ENCODE results near the gene FAM200C. TPM values are rescaled to one million over a fixed set of nuclear protein-coding genes. Genes with fewer than 3 reads are reported as not detected.

Gene FAM200C
- total RNA-seq, 2 donors from 2014 or later, result 3.3 to 4.2 TPM

- no peaks in the 10 kb centered on the region for H3K27me3 ChIP-seq
- H3K27ac ChIP-seq, result no peak overlapping the region
- peaks cover 0 to 33% of the 10 kb centered on the region in 2 donors for H3K4me1 ChIP-seq
- no peak for DNase-seq (ENCODE audit: low spot score)
- H3K4me3 ChIP-seq, result no peak overlapping the region
- H3K36me3 ChIP-seq, result no peaks in the 10 kb centered on the region
- no peak for TF ChIP-seq CTCF (IDR thresholded peaks at IDR 0.05)
- H3K9me3 ChIP-seq, result no peaks in the 10 kb centered on the region
Observed at GRCh38 chr5:160354666-160355065, 45.2 kb downstream of the FAM200C start.

DNA sequence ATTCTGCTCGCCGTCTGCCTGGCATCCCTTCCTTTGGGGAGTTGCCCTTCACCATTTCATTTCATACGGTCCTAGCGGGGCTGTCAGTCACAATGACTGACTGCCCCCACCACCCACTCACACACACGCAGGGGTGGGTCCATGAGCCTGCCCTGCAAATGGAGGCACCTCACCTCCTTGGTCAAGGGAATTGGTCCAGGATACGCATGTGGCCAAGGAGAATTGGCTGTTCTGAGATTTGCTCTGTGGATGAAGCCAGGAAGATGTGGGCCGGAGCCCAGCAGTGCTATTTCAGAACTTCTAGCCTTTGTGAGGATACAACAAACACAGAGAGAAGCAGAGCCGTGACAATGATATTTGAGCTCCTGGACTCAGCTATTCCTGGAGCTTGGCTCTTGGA lies 46.5 kb downstream of the FAM200C start:
- H3K36me3 ChIP-seq, result no peaks in the 10 kb centered on the region
- no peak overlapping the region for H3K27ac ChIP-seq
- DNase-seq (ENCODE audit: low spot score), result no peak
- no peaks in the 10 kb centered on the region for H3K9me3 ChIP-seq
- H3K4me1 ChIP-seq, result peaks cover 0 to 21% of the 10 kb centered on the region in 2 donors
- H3K4me3 ChIP-seq, result no peak overlapping the region
- no peak for TF ChIP-seq CTCF (IDR thresholded peaks at IDR 0.05)
- H3K27me3 ChIP-seq, result no peaks in the 10 kb centered on the region

DNA sequence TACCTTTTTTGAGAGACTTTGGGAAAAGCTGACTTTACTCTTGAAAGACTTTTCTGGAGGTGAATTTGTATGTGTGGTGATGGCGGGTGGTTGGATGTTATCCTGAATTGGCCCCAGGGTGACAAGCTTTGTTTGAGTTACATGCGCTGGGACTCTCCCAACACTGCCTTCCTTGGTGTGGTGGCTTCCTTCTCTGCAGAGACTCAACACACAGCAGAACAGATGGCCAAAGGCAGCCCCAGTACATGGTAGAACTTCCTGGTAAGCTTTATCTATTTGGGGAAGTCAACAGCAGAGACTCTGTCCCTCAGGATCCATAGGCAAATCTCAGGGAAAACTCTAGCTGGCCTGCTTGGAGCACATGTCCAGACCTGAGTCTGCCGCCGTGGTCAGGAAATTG lies 47.5 kb downstream of the FAM200C start:
- no peaks in the 10 kb centered on the region for H3K27me3 ChIP-seq
- DNase-seq (ENCODE audit: low spot score), result no peak
- peaks cover 0 to 10% of the 10 kb centered on the region in 2 donors for H3K4me1 ChIP-seq
- no peak overlapping the region for H3K4me3 ChIP-seq
- no peaks in the 10 kb centered on the region for H3K9me3 ChIP-seq
- no peaks in the 10 kb centered on the region for H3K36me3 ChIP-seq
- no peak overlapping the region for H3K27ac ChIP-seq
- TF ChIP-seq CTCF (IDR thresholded peaks at IDR 0.05), result no peak

- H3K4me3 ChIP-seq, result no peak overlapping the region
- H3K4me1 ChIP-seq, result peaks cover 0 to 7% of the 10 kb centered on the region in 2 donors
- DNase-seq (ENCODE audit: low spot score), result no peak
- no peaks in the 10 kb centered on the region for H3K27me3 ChIP-seq
- H3K36me3 ChIP-seq, result no peaks in the 10 kb centered on the region
- no peaks in the 10 kb centered on the region for H3K9me3 ChIP-seq
- TF ChIP-seq CTCF (IDR thresholded peaks at IDR 0.05), result no peak
- no peak overlapping the region for H3K27ac ChIP-seq
Observed at GRCh38 chr5:160349935-160350303, 49.9 kb downstream of the FAM200C start.

- no peak for TF ChIP-seq CTCF (IDR thresholded peaks at IDR 0.05)
Observed at GRCh38 chr5:160349249-160349934, 50.5 kb downstream of the FAM200C start.

DNA sequence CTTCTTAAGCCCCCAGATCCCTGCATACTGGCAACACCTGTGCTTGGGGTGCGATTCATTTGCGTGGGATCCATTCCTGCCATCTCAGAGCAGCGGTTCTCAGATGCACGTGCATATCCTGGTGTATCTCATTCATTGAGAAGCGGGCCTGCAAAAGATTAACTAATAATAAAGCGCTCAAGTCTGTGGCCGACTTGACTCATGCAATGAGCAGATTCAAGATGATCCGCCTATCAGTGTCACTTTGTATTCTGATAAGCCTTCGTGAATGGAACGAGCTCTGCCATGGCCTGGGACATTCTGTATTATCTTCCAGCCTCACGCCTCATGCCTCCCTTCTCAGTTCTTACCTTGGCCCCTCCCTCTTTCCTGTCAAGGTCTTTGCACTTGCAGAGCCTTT lies 51.8 kb downstream of the FAM200C start:
- H3K4me3 ChIP-seq, result no peak overlapping the region
- H3K4me1 ChIP-seq, result peaks cover 0 to 9% of the 10 kb centered on the region in 2 donors
- no peak for DNase-seq (ENCODE audit: low spot score)
- H3K27me3 ChIP-seq, result no peaks in the 10 kb centered on the region
- no peak for TF ChIP-seq CTCF (IDR thresholded peaks at IDR 0.05)
- H3K9me3 ChIP-seq, result no peaks in the 10 kb centered on the region
- no peak overlapping the region for H3K27ac ChIP-seq
- H3K36me3 ChIP-seq, result no peaks in the 10 kb centered on the region

More at GRCh38 chr5:160349249-160349934, 50.5 kb downstream of the FAM200C start:
- Histone ChIP-seq H3K27ac (no peak overlapping the region), H3K27me3 (no peaks in the 10 kb centered on the region), H3K36me3 (no peaks in the 10 kb centered on the region), H3K9me3 (no peaks in the 10 kb centered on the region), H3K4me1 (peaks cover 0 to 9% of the 10 kb centered on the region in 2 donors), H3K4me3 (no peak overlapping the region)
- DNase-seq (ENCODE audit: low spot score), result no peak

Data from right atrium auricular region (tissue), 2 donors.